ENCODE results near the gene MAP1LC3B2.

The MAP1LC3B2 gene

GRCh38 chr12:116587270-116587669 is 28.1 kb downstream of the MAP1LC3B2 start (continued):
- no peak for TF ChIP-seq POU6F1 (CRISPR knock-in tag; IDR thresholded peaks at IDR 0.05; ENCODE audit: borderline replicate concordance, low read depth)
- TF ChIP-seq SNAI2 (CRISPR knock-in tag; IDR thresholded peaks at IDR 0.05), result no peak
- no peak for TF ChIP-seq ARNTL (CRISPR knock-in tag; IDR thresholded peaks at IDR 0.05; ENCODE audit: borderline replicate concordance, low read depth)

DNA sequence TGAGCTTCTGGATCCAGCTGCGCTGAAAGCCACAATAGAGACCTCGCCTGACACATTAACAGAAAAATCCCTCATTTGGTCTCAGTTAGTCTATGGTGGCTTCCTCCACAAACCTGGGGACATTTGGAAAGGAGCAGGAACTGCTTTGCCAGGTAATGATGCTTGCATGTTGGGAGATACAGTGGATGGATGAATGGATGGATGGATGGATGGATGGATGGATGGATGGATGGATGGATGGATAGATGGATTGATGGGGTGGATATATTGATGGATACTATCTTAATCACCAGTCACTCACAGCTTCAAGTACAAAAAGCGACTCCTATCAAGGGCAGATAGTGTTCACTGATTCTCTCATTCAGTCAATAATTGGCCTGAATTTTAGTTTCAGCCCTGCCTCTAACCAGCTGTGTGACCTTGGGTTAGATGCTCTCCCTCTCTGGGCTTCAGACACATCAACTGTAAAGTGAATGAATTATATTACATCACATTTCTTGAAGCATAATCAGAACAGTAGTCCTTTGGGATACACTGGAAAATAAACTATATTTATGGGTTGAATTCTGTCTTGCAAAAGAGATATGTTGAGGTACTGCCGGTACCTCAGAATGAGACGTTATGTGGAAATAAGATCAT is 29.3 kb downstream of the MAP1LC3B2 start:
- ATAC-seq, result no peak
- no peak for TF ChIP-seq ZC3H10 (CRISPR knock-in tag; IDR thresholded peaks at IDR 0.05)
- no peak for TF ChIP-seq ZFP30 (CRISPR knock-in tag; IDR thresholded peaks at IDR 0.05)
- no peak for TF ChIP-seq ESRRG (CRISPR knock-in tag; IDR thresholded peaks at IDR 0.05)
- TF ChIP-seq ZNF8 (CRISPR knock-in tag; IDR thresholded peaks at IDR 0.05), result no peak
- TF ChIP-seq TCF4 (CRISPR knock-in tag; IDR thresholded peaks at IDR 0.05; ENCODE audit: borderline replicate concordance), result no peak
- TF ChIP-seq CREB5 (CRISPR knock-in tag; IDR thresholded peaks at IDR 0.05; ENCODE audit: low read depth), result no peak
- no peak for TF ChIP-seq ZNF70 (CRISPR knock-in tag; IDR thresholded peaks at IDR 0.05)

GRCh38 chr12:116589581-116589980 is 30.4 kb downstream of the MAP1LC3B2 start:
- TF ChIP-seq PATZ1 (CRISPR knock-in tag; IDR thresholded peaks at IDR 0.05; ENCODE audit: borderline replicate concordance), result no peak
- no peak for ATAC-seq

GRCh38 chr12:116590561-116590960 is 31.4 kb downstream of the MAP1LC3B2 start:
- no peak for ATAC-seq
- TF ChIP-seq POU6F1 (CRISPR knock-in tag; IDR thresholded peaks at IDR 0.05; ENCODE audit: borderline replicate concordance, low read depth), result no peak
- TF ChIP-seq ZNF70 (CRISPR knock-in tag; IDR thresholded peaks at IDR 0.05), result no peak
- TF ChIP-seq, protein P1, sequence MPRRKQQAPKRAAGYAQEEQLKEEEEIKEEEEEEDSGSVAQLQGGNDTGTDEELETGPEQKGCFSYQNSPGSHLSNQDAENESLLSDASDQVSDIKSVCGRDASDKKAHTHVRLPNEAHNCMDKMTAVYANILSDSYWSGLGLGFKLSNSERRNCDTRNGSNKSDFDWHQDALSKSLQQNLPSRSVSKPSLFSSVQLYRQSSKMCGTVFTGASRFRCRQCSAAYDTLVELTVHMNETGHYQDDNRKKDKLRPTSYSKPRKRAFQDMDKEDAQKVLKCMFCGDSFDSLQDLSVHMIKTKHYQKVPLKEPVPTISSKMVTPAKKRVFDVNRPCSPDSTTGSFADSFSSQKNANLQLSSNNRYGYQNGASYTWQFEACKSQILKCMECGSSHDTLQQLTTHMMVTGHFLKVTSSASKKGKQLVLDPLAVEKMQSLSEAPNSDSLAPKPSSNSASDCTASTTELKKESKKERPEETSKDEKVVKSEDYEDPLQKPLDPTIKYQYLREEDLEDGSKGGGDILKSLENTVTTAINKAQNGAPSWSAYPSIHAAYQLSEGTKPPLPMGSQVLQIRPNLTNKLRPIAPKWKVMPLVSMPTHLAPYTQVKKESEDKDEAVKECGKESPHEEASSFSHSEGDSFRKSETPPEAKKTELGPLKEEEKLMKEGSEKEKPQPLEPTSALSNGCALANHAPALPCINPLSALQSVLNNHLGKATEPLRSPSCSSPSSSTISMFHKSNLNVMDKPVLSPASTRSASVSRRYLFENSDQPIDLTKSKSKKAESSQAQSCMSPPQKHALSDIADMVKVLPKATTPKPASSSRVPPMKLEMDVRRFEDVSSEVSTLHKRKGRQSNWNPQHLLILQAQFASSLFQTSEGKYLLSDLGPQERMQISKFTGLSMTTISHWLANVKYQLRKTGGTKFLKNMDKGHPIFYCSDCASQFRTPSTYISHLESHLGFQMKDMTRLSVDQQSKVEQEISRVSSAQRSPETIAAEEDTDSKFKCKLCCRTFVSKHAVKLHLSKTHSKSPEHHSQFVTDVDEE (CRISPR knock-in tag; IDR thresholded peaks at IDR 0.05), result no peak
- TF ChIP-seq PATZ1 (CRISPR knock-in tag; IDR thresholded peaks at IDR 0.05; ENCODE audit: borderline replicate concordance), result no peak
- TF ChIP-seq CREB5 (CRISPR knock-in tag; IDR thresholded peaks at IDR 0.05; ENCODE audit: low read depth), result no peak
- no peak for TF ChIP-seq ARNTL (CRISPR knock-in tag; IDR thresholded peaks at IDR 0.05; ENCODE audit: borderline replicate concordance, low read depth)
- TF ChIP-seq ZNF565 (CRISPR knock-in tag; conservative IDR thresholded peaks at IDR 0.05; ENCODE audit: low read depth), result no peak
- TF ChIP-seq SNAI2 (CRISPR knock-in tag; IDR thresholded peaks at IDR 0.05), result no peak
- no peak for TF ChIP-seq ZFP3 (CRISPR knock-in tag; IDR thresholded peaks at IDR 0.05)
- TF ChIP-seq, protein P2, sequence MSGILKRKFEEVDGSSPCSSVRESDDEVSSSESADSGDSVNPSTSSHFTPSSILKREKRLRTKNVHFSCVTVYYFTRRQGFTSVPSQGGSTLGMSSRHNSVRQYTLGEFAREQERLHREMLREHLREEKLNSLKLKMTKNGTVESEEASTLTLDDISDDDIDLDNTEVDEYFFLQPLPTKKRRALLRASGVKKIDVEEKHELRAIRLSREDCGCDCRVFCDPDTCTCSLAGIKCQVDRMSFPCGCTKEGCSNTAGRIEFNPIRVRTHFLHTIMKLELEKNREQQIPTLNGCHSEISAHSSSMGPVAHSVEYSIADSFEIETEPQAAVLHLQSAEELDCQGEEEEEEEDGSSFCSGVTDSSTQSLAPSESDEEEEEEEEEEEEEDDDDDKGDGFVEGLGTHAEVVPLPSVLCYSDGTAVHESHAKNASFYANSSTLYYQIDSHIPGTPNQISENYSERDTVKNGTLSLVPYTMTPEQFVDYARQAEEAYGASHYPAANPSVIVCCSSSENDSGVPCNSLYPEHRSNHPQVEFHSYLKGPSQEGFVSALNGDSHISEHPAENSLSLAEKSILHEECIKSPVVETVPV (CRISPR knock-in tag; IDR thresholded peaks at IDR 0.05), result no peak
- no peak for TF ChIP-seq BACH2 (CRISPR knock-in tag; IDR thresholded peaks at IDR 0.05; ENCODE audit: borderline replicate concordance)
- TF ChIP-seq PPARA (CRISPR knock-in tag; IDR thresholded peaks at IDR 0.05; ENCODE audit: borderline replicate concordance), result no peak
- TF ChIP-seq ESRRG (CRISPR knock-in tag; IDR thresholded peaks at IDR 0.05), result no peak
- TF ChIP-seq TOX (CRISPR knock-in tag; IDR thresholded peaks at IDR 0.05; ENCODE audit: borderline replicate concordance), result no peak
- TF ChIP-seq OSR1 (CRISPR knock-in tag; IDR thresholded peaks at IDR 0.05), result no peak
- TF ChIP-seq ZNF8 (CRISPR knock-in tag; IDR thresholded peaks at IDR 0.05), result no peak
- no peak for TF ChIP-seq ISL1 (CRISPR knock-in tag; IDR thresholded peaks at IDR 0.05)
- no peak for TF ChIP-seq CSDC2 (CRISPR knock-in tag; IDR thresholded peaks at IDR 0.05)
- TF ChIP-seq RARB (CRISPR knock-in tag; IDR thresholded peaks at IDR 0.05), result no peak
